HG03196 (cell line): ENCODE results near the gene XBP1.
"Not testable (repeated sequence)": the region's sequence is repeated elsewhere in the genome, so short reads cannot be mapped to it uniquely, and the experiment has no call there.

Source experiments
- ATAC-seq: cut with Tn5 transposase; IDR thresholded peaks from one replicate; pipeline ENCODE4 v1.9.1; 2021; ENCODE audit not compliant: unreplicated experiment

The XBP1 gene

DNA sequence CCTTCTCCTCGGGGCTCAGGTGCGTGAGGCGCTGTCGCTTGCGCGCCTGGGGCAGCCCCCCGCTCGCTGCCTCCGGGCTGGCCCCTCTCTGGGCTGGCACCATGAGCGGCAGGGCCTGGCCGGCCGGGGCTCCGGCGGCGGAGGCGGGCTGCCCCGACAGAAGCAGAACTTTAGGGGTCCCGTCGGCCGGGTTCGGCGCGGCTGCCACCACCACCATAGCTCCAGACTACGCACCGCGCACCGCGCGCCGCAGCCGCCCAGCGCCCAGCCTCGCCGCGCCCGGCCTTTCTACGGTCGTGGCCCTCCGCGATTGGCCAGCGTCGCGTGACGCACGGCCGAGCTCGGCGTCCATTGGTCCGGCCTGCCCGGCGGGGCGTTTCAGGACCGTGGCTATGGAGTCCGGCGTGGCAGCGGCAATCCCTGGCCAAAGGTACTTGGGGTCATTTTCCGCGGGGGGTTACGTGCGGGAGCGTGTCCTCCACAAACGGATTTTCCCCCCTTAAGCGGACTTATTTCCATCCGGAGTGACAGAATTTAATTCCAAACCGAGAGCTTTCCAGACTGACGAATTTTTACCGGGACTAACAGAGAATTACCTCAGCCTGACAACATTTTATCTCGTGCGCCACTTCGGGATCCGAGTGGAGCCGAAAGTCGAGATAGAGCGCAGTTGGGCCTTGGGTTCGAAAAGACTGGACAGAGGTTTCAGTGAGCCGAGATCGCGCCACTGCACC lies at the start of gene XBP1:
Gene XBP1 (minus strand): TSS at position 262 of the 734 bp plus-strand sequence.
- peak; percentile 71 for ATAC-seq

DNA sequence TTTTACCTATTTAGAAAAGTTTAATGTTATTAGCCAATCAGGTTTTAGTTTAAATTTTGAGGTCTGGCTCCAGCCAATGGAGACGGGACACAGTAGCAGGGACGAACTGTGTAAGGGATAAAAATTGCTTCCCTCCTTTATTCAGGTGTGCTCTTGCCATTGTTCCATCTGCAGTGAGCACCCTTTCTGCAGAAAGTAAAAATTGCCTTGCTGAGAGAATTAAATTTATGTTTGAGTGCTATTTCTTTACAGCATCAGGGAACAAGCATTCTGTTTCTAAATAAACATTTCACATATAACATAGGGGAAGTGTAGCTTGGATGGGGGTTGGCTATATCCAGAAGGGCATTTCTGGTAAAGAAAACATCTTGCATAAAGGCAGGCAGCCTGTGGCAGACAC lies 46.6 kb upstream of the XBP1 start:
- ATAC-seq = no peak

DNA sequence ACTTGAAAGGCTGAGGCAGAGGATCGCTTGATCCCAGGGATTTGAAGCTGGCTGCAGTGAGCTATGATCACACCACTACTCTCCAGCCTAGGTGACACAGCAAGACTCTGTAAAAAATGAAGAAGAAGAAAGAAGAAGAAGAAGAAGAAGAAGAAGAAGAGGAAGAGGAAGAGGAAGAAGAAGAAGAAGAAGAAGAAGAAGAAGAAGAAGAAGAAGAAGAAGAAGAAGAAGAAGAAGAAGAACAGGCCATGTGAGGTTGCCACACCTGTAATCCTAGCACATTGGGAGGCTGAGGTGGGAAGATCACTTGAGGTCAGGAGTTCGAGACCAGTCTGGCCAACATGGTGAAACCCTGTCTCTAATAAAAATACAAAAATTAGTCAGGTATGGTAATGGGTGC lies 43.9 kb upstream of the XBP1 start:
- ATAC-seq = not testable (repeated sequence)

GRCh38 chr22:28843633-28844032 lies 43.3 kb upstream of the XBP1 start:
- no peak for ATAC-seq

DNA sequence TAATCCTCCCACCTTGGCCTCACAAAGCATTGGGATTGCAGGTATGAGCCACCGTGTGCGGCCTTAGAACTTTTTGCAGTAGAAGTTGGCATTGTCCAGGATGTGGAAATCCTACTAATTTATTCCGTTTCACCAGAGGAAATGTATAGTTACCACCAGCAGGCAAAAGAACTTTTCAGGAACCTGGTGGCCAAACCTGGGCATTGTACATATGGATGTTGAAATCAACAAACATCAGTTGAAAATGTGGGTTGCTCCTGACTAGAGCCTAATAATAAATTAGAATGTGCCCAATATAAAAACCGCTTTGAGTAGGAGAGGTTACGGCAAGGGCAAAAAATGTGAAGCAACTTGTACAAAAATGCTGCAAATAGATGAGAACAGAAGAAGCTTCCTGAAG lies 40.7 kb upstream of the XBP1 start:
- no peak for ATAC-seq

DNA sequence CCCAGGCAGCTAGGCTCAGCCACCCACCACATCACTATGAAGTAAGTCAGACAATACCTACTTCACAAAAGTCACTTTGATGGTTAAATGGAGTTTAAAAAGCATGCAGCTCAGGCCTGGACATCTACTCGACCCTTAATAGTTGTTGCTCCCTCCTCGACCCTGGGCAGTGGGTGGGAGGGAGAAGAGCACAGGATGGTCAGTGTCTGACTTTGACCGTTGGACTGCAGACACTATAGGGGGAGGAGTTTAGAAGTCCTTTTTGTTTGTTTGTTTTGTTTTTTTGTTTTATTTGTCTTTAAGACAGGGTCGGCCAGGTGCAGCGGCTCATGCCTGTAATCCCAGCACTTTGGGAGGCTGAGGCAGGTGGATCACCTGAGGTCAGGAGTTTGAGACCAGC lies 38.6 kb upstream of the XBP1 start:
- ATAC-seq = no peak

- ATAC-seq = no peak
Observed at GRCh38 chr22:28837640-28838039, 37.3 kb upstream of the XBP1 start.

DNA sequence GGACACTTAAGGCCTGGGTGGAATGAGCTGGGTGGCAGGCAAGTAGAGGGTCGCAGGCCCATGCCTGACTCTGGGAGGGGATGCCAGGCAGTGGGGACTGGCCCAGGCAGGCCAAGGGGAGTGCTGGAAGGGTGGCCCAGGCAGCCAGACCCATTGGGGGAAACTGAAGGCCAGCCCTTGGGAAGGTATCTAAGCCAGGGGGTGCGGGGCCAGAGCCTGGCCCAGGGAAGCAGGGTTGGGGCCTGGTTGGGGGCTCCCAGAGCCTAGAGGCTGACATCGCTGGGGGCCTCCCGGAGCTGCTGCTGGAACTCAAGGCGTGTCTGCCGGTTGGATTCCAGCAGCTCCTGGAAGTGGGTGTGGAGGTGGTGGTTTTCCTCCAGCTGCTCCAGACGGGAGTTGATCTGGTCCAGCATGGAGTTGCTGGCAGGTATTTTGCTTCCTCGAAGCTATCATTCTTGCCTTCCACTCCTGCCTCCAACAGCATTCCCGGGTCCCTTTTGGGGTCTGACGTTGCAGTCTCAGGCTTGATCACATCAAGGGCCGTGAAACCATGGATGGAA lies 35.3 kb upstream of the XBP1 start:
- ATAC-seq = no peak

DNA sequence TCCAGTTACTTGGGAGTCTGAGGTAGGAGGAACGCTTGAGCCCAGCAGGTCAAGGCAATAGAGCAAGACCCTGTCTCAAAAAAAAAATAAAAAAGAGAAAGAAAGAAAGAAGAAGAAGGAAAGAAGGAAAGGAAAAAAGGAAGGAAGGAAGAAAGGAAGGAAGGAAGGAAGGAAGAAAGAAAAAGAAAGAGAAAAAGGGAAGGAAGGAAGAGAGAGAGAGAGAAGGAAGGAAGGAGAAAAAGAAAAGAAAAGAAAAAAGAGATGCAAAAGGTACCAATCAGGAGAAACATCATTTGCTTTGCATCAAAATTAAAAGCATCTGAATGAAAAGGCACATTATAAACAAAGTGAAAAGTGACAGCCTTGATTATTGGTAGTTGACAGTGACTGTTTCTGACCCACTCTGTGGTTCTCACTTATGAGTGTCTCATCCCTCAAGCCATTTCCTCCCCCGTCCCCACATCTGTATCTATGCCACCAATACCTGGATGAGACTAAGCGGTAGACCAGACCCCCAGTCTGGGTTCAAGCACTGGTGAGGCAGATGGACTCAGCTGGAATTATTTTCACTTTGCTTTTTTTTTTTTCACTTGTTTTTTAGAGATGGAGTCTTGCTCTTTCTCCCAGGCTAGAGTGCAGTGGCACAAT lies 33.0 kb upstream of the XBP1 start:
- no peak for ATAC-seq

GRCh38 chr22:28832731-28833130 lies 32.4 kb upstream of the XBP1 start:
- no peak for ATAC-seq

- no peak for ATAC-seq
Observed at GRCh38 chr22:28831140-28832072, 31.0 kb upstream of the XBP1 start.

GRCh38 chr22:28830441-28830840 lies 30.1 kb upstream of the XBP1 start:
- ATAC-seq = no peak

DNA sequence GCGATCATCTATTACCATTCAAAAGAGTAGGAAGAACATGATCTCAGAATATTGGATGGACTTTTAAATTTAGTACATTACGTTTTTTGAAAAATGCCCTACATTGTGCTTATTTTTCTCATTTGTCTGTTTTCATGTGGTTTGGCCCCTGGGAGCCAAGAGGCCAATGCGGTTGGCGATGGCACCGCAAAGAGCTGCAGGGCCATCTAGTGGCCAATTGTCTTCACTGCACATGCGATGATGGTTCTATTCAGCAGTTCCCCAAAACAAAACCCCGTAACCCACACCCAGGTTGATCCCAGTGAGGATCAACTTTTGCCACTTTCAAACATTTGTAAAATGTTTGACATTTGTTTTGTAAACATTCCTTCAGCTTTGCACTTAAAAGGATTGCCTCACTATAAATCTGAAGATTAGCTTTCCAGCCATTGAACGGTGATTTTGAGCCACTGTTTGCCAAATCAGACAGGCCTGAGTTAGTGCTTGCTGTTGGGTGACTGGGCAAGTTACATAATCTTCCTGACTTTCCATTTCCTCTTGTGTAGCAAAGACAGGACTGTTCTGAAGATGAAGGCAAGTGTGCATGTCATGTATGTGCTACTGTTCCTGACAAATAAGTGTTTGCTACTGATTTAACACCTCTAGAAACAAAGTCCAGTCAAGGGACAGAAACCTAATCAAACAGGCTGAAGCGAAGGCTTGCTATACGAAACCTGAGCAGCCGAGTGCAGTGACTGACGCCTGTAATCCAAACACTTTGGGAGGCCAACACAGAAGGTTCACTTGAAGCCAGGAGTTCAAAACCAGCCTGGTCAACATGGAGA lies 29.2 kb upstream of the XBP1 start:
- ATAC-seq = no peak

- no peak for ATAC-seq
Observed at GRCh38 chr22:28826921-28827320, 26.6 kb upstream of the XBP1 start.

- ATAC-seq = not testable (repeated sequence)
Observed at GRCh38 chr22:28826430-28826829, 26.1 kb upstream of the XBP1 start.

GRCh38 chr22:28824455-28824854 lies 24.1 kb upstream of the XBP1 start:
- ATAC-seq = not testable (repeated sequence)

- no peak for ATAC-seq
Observed at GRCh38 chr22:28822930-28823551, 22.7 kb upstream of the XBP1 start.

DNA sequence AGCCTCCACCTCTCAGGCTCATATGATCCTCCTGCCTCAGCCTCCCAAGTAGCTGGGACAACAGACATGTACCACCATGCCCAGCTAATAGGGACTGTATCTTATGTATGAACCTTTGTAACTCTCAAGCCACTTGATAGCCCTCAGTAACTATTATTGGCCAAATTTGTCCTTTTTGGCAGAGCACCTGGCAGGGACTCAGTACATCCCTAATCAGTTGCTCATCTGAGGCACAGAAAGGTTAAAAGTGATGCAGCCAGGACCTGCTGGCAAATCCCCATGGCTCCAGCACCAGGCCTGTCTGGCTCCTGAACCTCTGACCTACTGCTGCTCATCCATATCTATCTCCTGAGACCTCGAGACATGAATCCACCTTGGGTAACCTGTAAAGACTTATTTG lies 21.1 kb upstream of the XBP1 start:
- ATAC-seq = no peak

DNA sequence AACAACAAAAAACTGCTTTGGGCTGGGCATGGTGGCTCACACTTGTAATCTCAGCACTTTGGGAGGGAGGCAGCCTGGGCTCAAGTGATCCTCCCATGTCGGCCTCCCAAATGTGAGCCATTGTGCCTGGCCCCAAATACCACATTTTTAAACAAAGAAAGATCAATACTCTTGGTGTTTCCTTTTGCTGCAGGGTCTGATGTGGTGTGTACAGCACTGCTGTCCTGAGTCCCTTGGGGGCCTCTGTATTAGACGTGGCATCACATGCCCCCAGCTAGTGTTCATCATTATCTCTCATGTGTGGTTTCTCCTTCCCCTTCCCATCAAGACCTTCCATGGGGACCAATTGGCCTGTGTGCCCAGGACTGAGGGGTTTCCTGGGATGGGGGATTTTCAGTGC lies 20.5 kb upstream of the XBP1 start:
- no peak for ATAC-seq
